Middle frontal gyrus (tissue), 1 donor: ENCODE measurements around the gene TMEM248.
"Not testable (repeated sequence)": the region's sequence is repeated elsewhere in the genome, so short reads cannot be mapped to it uniquely, and the experiment has no call there.

Source experiments
- DNase-seq: peaks from one replicate; pipeline ENCODE4 v3.0.0-alpha.2; 2015; ENCODE audit warnings: low spot score; ENCODE audit errors: extremely low spot score

TMEM248 gene, protein sequence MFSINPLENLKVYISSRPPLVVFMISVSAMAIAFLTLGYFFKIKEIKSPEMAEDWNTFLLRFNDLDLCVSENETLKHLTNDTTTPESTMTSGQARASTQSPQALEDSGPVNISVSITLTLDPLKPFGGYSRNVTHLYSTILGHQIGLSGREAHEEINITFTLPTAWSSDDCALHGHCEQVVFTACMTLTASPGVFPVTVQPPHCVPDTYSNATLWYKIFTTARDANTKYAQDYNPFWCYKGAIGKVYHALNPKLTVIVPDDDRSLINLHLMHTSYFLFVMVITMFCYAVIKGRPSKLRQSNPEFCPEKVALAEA

DNA sequence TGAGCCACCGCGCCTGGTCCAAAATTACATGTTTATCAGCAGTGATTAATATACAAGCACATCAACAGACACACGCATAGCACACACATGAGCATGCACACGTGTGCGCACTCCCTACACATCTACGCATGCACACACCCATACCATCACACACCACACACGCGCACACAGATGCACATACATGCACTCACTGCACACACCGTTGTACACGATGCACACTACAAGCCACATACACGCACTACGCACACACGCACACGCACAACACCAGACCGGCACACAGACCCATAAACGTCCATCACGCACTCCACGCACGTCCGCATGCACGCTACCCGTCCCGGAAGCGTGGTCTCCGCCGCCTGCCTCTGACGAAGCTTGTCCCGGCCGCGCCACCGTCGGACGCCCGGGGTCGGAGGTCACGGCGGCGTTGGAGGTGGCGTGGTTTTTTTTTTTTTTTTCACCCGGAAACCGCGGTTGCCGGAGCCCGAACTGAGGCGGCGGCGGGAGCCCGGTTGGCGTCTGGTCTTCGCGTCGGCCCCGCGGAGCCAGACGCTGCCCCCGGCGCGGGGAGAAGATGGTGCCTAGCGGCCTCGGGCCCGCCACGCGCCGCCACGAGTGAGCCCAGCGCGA, at the start of gene TMEM248:
TSS of gene TMEM248 (plus strand) at position 457 of the 627 bp plus-strand sequence. CDS start 20,641 bp downstream, outside the sequence.
- peak; percentile 78 for DNase-seq

DNA sequence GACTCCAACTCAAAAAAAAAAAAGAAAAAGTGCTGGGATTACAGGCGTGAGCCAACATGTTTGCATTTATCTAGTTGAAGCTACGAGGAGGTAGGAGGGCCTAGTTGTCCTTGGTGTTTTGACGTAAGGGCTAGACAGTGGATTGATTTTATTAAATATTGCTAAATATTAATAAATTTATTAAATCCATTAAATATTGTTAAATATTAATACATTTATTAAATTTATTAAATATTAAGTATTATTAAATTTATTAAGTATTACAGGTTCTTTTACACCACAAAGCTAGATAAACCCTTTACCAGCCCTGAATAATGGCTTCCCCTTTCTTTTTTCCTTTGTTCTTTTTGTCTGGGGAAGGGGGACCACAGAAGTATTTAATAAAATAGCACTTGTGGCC, 47.5 kb upstream of the TMEM248 start:
- DNase-seq, result no peak

DNA sequence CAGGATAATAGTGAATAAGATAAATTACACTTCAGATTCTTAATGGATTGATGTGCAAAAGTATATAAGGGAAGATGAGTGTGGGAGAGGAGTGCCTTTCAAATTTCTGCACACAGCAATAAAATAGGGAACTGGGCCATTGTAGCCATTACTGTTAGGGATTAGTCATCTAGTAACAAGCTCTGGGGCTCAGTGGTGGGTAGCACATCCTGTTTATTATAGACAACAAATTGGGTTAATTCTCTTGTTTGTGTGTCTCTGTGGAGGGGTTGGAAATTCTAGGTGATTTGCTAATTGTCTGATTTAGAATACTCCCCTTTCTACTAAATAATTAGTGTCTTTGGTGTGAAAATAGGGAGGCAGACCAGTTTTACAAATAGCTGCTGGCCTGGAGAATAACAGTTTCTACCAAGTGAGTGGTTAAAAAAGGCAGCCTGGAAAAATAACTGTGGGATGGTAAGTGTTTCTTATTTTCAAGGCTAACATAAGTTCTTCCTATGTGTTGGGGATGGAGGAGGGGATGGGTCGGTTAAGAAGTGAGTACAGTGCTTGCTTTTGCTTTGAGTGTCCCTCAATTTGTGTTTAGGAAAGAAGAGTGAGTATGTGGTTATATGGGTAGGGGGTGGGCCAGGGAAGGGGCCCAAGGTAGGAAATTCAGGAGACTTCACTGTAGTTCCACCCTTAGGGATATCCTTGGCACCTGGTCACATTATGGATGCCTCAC, 43.3 kb upstream of the TMEM248 start:
- no peak for DNase-seq

DNA sequence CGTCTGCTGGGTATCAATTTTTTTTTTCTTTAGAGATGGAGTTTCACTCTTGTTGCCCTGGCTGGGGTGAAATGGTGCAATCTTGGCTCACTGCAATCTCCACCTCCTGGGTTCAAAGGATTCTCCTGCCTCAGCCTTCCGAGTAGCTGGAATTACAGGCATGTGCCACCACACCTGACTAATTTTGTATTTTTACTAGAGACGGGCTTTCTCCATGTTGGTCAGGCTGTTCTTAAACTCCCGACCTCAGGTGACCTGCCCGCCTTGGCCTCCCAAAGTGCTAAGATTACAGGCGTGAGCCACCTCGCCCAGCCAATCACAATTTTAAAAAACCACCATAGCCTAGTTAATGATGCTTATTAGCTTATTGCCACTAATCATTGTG, 42.7 kb upstream of the TMEM248 start:
- DNase-seq, result not testable (repeated sequence)

DNA sequence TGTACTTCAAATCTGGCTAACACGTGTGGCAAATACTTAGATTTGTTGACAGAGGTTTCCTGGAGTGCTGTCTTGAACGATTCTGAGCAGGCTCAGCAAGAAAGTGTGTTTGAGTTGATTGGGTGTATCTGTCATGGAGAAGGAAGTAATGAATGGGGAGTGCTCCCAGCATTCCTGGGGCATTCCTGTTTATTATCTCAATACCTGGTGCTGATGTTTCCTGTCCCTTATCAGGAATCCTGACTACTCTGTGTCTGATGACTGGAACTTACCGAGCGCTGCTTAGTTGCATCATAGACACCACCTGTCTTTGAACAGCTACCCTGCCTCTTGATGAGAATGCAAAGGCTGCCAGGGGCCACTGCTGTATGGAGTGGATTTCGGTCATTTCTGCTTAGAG, 41.0 kb upstream of the TMEM248 start:
- DNase-seq, result no peak

DNA sequence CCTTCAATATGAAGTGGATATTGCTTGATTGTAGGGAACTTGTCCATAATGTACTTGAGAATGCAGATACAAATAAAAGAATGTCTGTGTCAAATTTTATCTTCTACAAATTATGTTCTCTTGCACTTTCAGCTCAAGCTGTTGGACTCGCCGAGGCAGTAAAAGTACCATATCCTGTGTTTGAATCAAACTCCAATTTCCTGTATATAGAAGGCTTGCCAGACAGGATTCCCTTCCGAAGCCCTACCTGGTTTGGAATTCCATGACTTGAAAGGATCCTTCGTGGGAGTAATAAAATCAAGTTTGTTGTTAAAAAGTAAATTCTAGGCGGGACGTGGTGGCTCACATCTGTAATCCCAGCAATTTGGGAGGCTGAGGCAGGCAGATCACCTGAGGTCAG, 40.4 kb upstream of the TMEM248 start:
- not testable (repeated sequence) for DNase-seq

DNA sequence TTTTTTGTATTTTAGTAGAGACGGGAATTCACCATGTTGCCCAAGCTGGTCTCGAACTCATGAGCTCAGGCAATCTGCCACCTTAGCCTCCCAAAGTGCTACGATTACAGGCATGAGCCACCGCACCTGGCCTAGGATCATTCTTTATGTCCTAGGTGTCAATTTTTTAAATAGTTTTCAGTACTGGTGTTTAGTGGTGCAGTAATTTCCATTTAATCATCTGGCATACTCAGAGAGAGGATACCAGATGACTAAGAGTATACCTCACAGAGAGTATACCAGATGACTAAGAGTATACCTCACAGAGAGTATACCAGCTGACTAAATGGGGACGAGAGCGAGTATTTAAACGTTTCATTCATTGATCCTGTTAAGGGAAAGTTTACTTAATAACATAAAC, 37.3 kb upstream of the TMEM248 start:
- no peak for DNase-seq

DNA sequence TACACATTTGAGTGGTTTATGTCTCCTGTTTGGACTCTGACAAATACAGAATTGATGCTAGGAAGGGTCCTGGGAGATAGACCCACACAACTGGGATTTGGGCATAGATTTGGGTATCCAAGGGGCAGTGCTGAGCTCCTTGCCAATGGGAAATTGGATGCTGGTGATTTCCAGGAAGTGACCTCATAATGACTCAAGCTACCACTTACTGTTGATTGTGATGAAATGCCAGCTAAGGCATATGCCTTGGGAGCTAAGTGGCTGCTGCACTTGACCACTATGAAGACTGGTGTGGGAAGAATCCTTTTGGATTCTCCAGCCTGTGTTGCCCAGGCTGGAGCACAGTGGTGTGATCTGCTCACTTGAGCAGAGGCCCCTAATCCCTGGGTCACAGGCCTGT, 36.5 kb upstream of the TMEM248 start:
- DNase-seq, result not testable (repeated sequence)

DNA sequence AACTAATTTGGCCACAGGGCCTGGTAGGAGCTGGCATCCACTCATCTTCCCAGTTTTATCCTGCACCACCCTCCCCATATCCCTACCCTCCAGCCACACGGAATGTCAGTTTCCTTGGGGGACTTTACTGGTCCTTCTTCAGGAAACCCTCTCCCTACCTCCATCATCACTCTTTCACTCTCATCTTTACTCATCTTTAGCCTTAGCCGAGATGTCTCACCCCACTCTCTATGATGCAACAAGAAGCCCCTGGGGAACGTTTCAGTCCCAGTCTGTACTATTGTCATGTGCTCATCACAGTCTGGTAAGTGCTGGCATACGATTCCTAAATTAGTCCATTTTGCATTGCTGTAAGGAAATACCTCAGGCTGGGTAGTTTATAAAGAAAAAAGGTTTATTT, 34.9 kb upstream of the TMEM248 start:
- DNase-seq, result no peak

DNA sequence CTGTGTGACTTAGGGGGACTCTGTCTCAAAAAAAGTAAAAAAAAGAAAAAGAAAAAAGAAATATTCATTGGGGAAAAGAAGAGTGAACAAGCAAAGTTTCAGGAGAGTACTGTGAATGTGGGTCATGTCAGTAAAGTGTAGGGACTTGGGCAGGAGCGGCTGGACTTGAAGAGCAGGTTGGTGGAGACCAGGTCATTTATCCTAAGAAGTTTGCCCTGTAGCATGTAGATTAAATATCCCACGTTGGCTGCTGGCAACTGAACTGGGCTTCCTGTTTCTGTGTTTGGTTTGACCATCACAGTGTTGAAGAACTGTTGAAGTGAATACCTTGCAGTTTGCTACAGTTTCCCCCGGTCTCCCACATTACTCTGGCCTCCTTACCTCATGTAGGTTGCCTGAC, 32.8 kb upstream of the TMEM248 start:
- not testable (repeated sequence) for DNase-seq

DNA sequence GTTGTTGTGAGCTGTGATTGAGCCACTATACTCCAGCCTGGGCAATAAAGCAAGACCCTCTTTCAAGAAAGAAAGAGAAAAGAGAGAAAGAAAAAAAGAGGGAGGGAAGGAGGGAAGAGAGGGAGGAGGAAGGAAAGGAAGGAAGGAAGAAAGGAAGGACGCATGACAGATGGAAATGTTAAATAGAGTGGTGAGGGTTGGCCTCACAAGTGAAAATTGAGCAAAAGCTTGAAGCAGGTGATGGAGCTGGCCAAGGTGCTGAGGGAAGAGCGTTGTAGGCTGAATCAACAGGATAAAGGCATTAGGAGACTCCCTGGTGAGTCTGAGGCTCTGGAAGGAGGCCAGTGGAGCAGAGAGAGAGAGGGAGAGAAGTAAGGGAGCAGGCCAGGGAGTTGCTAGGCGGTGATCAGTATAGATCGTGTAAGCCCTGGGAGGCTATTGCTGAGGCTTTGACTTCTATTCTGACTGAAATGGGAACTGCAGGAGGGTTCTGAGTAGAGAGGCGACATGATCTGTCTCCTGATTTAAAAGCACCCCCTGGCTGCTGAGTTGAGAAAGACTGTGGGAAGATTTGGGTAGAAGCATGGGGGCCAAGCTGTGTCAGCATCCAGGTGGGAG, 26.5 kb upstream of the TMEM248 start:
- DNase-seq, result no peak

DNA sequence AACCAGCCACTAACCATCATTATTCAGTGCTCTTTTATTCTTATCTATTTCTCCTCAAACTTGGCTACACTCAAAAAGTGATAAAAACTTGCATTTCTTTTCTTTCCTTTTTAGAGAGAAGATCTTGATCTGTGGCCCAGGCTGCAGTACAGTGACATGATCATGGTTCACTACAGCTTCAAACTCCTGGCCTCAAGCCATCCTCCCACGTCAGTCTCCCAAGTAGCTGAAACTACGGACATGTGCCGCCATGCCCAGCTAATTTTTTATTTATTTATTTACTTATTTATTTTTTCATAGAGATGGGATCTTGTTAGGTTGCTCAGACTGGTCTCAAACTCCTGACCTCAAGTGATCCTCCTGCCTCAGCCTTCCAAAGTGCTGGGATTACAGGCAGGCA, 24.6 kb upstream of the TMEM248 start:
- DNase-seq, result no peak

DNA sequence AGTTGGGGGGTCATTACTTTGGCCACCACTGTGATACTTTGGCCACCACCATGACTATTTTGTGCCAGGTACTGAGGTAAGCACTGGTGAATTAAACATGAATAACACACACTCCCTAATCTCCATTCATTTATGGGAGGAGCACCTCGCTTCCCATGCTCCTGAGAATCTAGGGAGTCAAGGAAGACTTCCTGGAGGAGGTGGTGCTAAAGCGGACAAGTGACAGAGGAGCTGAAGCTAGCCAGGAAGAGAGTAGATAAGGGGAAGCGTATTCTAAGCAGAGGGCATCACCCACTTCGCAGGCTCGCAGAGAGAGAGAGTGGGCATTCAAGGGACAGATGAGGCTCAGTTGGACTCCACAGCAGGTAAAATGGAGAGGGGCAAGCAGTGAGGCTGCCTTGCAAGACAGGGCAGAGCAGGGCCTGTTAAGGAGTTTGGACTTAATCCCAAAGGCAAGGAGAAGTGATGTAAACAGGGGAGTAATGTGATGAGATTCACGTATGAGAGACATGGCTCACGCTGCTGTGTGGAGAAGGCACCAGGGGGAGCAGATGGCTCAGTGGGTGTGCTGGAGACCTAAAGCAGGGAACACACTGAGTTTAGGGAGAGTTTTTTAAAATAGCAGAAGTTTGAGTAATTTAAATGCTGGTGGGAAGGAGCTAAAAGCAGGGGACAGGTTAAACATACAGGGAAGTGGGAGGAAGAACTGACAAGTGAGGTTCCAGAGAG, 21.3 kb upstream of the TMEM248 start:
- DNase-seq, result peak; percentile 18

DNA sequence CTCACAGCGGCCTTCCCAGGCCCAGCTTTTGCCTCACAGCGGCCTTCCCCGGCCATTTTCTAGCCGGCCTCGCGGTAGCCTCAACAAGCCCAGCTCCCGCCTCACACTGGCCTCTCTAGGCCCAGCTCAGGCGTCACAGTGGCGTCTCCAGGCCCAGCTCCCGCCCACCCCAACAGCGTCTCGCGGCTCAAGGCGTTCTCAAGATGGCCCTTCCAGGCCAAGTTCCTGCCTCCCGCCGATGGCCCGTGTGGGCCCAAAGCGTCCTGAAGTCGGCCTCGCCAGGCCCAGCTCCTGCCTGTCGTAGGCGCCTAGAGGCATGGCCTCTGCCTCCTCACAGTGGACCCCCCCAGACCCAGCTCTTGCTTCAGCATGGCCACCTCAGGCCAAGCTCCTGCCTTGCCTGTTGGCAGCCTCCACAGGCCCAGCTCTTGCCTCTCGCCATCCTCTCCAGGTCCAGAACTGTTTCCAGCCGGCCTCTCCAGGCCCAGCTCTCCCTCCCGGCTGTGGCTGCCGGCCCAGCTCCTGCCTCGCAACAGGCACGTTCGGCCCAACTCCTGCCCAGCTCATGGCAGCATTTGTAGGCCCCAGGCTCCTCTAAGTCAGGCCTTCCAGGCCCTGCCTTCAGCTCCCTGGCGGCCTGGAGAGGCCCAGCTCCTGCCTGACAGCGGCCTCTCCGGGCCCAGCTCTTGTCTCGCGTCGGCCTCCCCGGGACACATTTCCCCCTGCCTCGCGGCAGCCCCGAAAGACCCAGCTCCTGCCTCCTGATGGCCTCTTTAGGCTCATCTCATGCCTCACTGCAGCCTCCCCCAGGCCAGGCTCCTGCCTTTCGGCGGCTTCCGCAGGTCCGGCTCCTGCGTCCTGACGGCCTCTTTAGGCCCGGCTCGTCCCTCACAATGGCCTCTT, 18.8 kb upstream of the TMEM248 start:
- no peak for DNase-seq

DNA sequence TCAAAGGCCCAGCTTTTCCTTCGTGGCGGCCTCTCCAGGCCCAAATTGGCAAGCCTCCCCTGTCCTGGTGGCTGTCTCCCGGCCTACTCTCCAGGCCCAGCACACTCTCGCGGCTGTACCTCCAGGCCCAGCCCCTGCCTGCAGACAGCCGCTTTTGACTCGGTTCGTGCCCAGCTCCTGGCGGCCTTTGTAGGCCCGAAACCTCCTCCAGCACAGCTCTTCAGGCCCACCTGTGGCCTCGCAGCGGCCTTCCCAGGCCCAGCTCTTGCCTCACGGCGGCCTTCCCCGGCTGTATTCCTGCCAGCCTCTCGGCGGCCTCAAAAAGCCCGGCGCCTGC, 18.2 kb upstream of the TMEM248 start:
- DNase-seq, result no peak

DNA sequence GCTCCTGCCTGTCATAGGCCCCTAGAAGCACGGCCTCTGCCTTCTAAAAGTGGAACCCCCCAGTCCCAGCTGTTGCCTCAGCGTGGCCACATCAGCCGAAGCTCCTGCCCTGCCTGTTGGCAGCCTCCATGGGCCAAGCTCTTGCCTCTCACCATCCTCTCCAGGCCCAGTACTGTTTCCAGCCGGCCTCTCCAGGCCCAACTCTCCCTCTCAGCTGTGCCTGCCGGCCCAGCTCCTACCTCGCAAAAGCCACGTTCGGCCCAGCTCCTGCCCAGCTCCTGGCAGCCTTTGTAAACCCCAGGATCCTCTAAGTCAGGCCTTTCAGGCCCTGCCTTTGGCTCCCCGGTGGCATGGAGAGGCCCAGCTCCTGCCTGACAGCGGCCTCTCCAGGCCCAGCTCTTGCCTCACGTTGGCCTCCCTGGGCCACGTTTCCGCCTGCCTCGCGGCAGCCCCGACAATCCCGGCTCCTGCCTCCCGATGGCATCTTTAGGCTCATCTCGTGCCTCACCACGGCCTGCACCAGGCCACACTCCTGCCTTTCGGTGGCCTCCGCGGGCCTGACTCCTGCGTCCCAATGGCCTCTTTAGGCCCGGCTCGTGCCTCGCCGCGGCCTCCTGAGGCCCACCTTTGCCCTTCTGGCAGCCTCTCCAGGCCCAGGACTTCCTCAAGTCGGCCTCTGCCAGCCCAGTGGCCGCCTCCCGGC, 17.5 kb upstream of the TMEM248 start:
- DNase-seq, result no peak

DNA sequence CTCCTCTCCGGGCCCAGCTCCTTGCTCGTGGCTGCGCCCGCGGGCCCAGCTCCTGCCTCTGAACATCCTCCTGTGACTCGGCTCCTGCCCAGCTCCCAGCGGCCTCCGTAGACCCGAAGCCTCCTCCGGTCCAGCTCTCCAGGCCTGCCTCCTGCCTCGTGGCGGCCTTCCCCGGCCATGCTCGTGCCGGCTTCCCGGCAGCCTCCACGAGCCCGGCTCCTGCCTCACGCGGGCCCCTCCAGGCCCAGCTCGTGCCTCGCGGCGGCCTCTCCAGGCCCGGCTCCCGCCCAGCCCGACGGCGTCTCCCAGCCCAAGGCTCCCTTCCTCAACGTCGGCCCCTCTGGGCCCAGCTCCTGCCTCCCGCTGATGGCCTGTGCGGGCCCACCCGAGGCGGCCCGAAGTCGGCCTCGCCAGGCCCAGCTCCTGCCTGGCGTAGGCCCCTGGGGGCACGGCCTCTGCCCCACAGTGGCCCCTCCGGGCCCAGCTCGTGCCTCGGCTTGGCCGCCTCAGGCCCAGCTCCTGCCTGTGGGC, 16.9 kb upstream of the TMEM248 start:
- DNase-seq, result no peak

DNA sequence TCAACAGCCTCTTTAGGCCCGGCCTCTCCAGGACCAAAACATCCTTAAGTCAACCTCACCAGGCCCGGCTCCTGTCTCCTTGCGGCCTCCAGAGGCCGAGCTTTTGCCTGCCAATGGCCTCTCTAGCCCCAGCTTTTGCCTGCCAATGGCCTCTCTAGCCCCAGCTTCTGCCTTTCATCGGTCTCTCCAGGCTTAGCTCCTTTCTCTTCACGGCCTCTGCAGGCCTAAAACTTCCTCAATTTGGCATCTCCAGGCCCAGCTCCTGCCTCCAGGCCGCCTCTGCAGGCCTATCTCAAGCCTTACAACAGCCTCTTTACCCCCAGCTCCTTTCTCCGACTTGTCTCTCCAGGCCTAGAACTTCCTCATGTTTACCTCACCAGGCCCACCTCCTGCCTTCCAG, 15.7 kb upstream of the TMEM248 start:
- no peak for DNase-seq

DNA sequence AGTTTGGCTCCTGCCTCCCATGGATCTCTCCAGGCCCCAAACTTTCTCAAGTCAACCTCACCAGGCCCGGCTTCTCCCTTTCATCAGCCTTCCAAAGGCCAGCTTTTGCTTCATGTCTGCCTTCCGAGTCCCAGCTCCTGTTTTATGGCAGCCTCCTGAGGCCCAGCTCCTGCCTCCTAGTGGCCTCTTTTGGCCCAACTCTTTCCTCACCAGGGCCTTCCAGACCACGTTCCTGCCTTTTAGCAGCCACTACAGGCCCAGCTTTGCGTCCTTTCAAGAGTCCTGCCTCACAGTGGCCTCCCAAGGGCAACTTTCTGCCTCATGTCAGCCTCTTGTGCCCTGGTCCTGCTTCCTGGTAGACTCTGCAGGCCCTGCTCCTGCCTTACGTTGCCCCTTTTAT, 15.3 kb upstream of the TMEM248 start:
- DNase-seq, result no peak

DNA sequence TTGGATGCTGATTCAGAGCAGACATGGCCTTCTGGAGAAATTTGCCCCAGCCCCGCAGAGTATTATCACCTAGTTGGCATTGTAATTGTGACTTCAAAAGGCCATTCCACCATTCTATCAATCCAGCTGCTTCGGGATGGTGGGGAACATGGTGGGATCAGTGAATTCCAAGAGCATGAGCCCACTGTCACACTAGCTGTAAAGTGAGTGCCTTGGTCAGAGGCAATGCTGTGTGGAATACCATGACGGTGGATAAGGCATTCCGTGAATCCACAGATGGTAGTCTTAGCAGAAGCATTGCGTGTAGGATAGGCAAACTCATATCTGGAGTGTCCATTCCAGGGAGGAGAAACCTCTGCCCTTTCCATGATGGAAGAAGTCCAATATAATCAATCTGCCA, 13.3 kb upstream of the TMEM248 start:
- no peak for DNase-seq
